K562 (cell line): ENCODE data around the gene FAM32A. TPM values are rescaled to one million over a fixed set of nuclear protein-coding genes. Genes with fewer than 3 reads are reported as not detected.

Source experiments
- ARID1B ChIP-seq: fragments of 450-650 bp; IDR thresholded peaks from 2 replicates; pipeline ENCODE4 v1.6.1; 2016; ENCODE audit warnings: antibody characterized with exemption, mild to moderate bottlenecking, inconsistent platforms
- HDGF ChIP-seq: fragments of 450-650 bp; IDR thresholded peaks from 2 replicates; pipeline ENCODE4 v1.6.1; 2016
- ILK ChIP-seq: fragments of 450-650 bp; IDR thresholded peaks from 2 replicates; pipeline ENCODE4 v1.6.1; 2016; ENCODE audit warnings: missing genetic modification characterization, low read depth, mild to moderate bottlenecking, missing compliant biosample characterization, moderate library complexity, borderline replicate concordance
- IRF9 ChIP-seq: fragments of 450-650 bp; IDR thresholded peaks from 2 replicates; pipeline ENCODE4 v1.6.1; 2016; ENCODE audit warnings: missing biosample characterization, missing genetic modification characterization
- KLF10 ChIP-seq: fragments of 250-450 bp; sonication (Bioruptor Pico); IDR thresholded peaks from 2 replicates; pipeline ENCODE4 v1.6.1; 2021; ENCODE audit warnings: matching md5 sums
- MAFK ChIP-seq: IDR thresholded peaks from 2 replicates; pipeline ENCODE4 v1.6.1; 2011; ENCODE audit warnings: low read length, improper control_type of control experiment
- MTA2 ChIP-seq: fragments of 450-650 bp; IDR thresholded peaks from 2 replicates; pipeline ENCODE4 v1.6.1; 2016; ENCODE audit warnings: low read depth
- NCOA1 ChIP-seq: fragments of 450-650 bp; IDR thresholded peaks from 2 replicates; pipeline ENCODE4 v1.6.1; 2016; ENCODE audit warnings: low read depth
- TEAD2 ChIP-seq: fragments of 450-650 bp; IDR thresholded peaks from 2 replicates; pipeline ENCODE4 v1.6.1; 2016; ENCODE audit warnings: missing genetic modification characterization, control low read depth, missing compliant biosample characterization
- YY1 ChIP-seq, 3 experiments: IDR thresholded peaks; 2 replicates each; pipeline ENCODE4 v1.6.1; 2011; ENCODE audit warnings: low read length in 2 of 3, mild to moderate bottlenecking in 2 of 3, moderate library complexity in 2 of 3, borderline replicate concordance in 1 of 3, control low read depth in 1 of 3, low read depth in 1 of 3; ENCODE audit not compliant: insufficient read depth in 3 of 3, insufficient replicate concordance in 2 of 3, control insufficient read depth in 1 of 3, insufficient read length in 1 of 3; ENCODE audit errors: extremely low read depth in 1 of 3
- ZNF165 ChIP-seq: fragments of 250-450 bp; sonication (Bioruptor Pico); IDR thresholded peaks from 2 replicates; pipeline ENCODE4 v1.4.0; 2020; ENCODE audit warnings: borderline replicate concordance
- ZNF24 ChIP-seq: fragments of 450-650 bp; IDR thresholded peaks from 2 replicates; pipeline ENCODE4 v1.6.1; 2016
- polyA plus RNA-seq, 8 experiments: library from polyadenylated mRNA; depleted of rRNA in 4 of 8; stranded (reverse) in 5 of 8; unstranded in 3 of 8; fragments of >200 nt; fragmentation: Nextera tagmentation in 2 of 8; fragmentation: Illumina TruSeq in 1 of 8; extraction: Ambion mirVana in 2 of 8; extraction: Trizol in 1 of 8; gene quantifications; 2 replicates each; pipeline versions ENCODE4 v1.2.1 to v1.2.3, GENCODE V29; 2011 to 2014; ENCODE audit warnings: inconsistent platforms in 1 of 8, missing spikeins in 1 of 8
- total RNA-seq, 7 experiments: library from RNA; depleted of rRNA in 6 of 7; stranded (reverse); fragments of >200 nt in 6 of 7; fragmentation: Illumina TruSeq in 2 of 7; extraction: Trizol in 2 of 7; gene quantifications; 2 replicates each; pipeline versions ENCODE4 v1.2.1 to v1.2.3, GENCODE V29; 2011 to 2021; ENCODE audit warnings: low replicate concordance in 1 of 7
- TF ChIP-seq, protein P1 (sequence below): fragments of 450-650 bp; formaldehyde crosslinking; IDR thresholded peaks from 2 replicates; pipeline ENCODE4 v1.4.0; 2020; ENCODE audit warnings: mild to moderate bottlenecking, moderate library complexity
- TF ChIP-seq, protein P2 (sequence below): IDR thresholded peaks from 2 replicates; pipeline ENCODE4 v1.6.1; 2014; ENCODE audit warnings: antibody characterized with exemption
- TF ChIP-seq, protein P3 (sequence below): fragments of 450-650 bp; IDR thresholded peaks from 2 replicates; pipeline ENCODE4 v1.6.1; 2016; ENCODE audit warnings: antibody characterized with exemption
- TF ChIP-seq, protein P4 (sequence below), 3 experiments: fragments of 200-800 bp in 1 of 3; fragments of 250-450 bp in 1 of 3; fragments of 450-650 bp in 1 of 3; sonication (Bioruptor Pico) in 1 of 3; sonication (Bioruptor generic) in 1 of 3; formaldehyde crosslinking in 1 of 3; IDR thresholded peaks; 2 replicates each; pipeline versions ENCODE4 v1.6.1 to v1.8.0; 2016 to 2022; ENCODE audit warnings: mild to moderate bottlenecking in 2 of 3, missing genetic modification characterization in 2 of 3, missing compliant biosample characterization in 1 of 3, moderate library complexity in 1 of 3

FAM32A gene
- total and polyA plus RNA-seq, 9 of the 15 experiments (the other 6 are each of a cell fraction or from before 2014, with no cell fraction given) = 30.7 to 96.7 (median 73.7) TPM

DNA sequence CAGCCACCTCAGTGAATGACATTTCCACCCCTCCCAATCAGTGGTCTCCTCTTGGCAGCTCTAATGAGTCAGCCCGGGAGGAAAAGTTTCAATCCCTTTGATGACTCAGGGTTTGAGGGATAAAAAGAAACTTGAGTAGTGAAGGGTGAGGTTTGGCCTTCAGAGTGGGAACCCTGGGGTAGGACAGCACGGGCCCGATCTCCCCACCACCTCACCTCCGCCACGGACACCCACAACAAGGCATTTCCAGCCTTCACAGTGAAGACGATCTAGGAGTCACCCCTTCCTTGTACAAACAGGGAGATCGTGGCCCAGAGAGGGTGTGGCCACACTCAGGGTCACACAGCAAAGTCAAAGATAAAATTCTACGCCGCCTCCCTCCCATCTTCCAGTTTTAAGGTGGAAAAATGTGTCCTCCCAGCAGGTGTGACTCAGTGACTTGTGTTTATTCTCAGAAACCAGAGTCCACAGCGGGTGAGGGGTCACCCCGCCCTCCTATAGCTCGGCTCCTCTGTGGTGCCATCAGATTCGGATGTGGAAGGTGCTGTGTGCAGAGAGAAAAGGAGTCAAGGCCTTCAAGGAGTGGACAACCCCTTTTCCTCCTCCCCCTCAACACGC, 24.2 kb upstream of the FAM32A start (continued):
- TF ChIP-seq IRF9 (tag) (no peak), YY1 (IDR thresholded peaks at IDR 0.05; ENCODE audit: borderline replicate concordance in 1 of 3, control insufficient read depth in 1 of 3, extremely low read depth in 1 of 3, insufficient read depth in 3 of 3, insufficient read length in 1 of 3, insufficient replicate concordance in 2 of 3, low read depth in 1 of 3, low read length in 2 of 3) (no peak), HDGF (no peak), ARID1B (no peak; the same call in 1 of the 2 replicates), KLF10 (CRISPR knock-in tag) (no peak), ZNF165 (no peak), NCOA1 (no peak), ZNF24 (0 out of 2 replicates have a peak, but pooled peaks have one; percentile 31), MAFK (0 out of 2 replicates have a peak, but pooled peaks have one; percentile 3), ILK (tag) (no peak), MTA2 (no peak), TEAD2 (tag) (no peak)
- TF ChIP-seq, protein P1, sequence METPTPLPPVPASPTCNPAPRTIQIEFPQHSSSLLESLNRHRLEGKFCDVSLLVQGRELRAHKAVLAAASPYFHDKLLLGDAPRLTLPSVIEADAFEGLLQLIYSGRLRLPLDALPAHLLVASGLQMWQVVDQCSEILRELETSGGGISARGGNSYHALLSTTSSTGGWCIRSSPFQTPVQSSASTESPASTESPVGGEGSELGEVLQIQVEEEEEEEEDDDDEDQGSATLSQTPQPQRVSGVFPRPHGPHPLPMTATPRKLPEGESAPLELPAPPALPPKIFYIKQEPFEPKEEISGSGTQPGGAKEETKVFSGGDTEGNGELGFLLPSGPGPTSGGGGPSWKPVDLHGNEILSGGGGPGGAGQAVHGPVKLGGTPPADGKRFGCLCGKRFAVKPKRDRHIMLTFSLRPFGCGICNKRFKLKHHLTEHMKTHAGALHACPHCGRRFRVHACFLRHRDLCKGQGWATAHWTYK = no peak
- TF ChIP-seq, protein P2, sequence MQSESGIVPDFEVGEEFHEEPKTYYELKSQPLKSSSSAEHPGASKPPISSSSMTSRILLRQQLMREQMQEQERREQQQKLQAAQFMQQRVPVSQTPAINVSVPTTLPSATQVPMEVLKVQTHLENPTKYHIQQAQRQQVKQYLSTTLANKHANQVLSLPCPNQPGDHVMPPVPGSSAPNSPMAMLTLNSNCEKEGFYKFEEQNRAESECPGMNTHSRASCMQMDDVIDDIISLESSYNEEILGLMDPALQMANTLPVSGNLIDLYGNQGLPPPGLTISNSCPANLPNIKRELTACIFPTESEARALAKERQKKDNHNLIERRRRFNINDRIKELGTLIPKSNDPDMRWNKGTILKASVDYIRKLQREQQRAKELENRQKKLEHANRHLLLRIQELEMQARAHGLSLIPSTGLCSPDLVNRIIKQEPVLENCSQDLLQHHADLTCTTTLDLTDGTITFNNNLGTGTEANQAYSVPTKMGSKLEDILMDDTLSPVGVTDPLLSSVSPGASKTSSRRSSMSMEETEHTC = no peak
- TF ChIP-seq, protein P3, sequence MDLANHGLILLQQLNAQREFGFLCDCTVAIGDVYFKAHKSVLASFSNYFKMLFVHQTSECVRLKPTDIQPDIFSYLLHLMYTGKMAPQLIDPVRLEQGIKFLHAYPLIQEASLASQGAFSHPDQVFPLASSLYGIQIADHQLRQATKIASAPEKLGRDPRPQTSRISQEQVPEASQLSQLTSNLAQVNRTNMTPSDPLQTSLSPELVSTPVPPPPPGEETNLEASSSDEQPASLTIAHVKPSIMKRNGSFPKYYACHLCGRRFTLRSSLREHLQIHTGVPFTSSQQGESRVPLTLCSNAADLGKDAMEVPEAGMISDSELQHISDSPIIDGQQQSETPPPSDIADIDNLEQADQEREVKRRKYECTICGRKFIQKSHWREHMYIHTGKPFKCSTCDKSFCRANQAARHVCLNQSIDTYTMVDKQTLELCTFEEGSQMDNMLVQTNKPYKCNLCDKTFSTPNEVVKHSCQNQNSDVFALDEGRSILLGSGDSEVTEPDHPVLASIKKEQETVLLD = no peak
- TF ChIP-seq, protein P4, sequence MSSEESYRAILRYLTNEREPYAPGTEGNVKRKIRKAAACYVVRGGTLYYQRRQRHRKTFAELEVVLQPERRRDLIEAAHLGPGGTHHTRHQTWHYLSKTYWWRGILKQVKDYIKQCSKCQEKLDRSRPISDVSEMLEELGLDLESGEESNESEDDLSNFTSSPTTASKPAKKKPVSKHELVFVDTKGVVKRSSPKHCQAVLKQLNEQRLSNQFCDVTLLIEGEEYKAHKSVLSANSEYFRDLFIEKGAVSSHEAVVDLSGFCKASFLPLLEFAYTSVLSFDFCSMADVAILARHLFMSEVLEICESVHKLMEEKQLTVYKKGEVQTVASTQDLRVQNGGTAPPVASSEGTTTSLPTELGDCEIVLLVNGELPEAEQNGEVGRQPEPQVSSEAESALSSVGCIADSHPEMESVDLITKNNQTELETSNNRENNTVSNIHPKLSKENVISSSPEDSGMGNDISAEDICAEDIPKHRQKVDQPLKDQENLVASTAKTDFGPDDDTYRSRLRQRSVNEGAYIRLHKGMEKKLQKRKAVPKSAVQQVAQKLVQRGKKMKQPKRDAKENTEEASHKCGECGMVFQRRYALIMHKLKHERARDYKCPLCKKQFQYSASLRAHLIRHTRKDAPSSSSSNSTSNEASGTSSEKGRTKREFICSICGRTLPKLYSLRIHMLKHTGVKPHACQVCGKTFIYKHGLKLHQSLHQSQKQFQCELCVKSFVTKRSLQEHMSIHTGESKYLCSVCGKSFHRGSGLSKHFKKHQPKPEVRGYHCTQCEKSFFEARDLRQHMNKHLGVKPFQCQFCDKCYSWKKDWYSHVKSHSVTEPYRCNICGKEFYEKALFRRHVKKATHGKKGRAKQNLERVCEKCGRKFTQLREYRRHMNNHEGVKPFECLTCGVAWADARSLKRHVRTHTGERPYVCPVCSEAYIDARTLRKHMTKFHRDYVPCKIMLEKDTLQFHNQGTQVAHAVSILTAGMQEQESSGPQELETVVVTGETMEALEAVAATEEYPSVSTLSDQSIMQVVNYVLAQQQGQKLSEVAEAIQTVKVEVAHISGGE (CRISPR knock-in tag; IDR thresholded peaks at IDR 0.05) = no peak
- TF ChIP-seq, all 486 proteins: peak for 23
